ENCODE measurements around the gene ARHGDIG. TPM values are rescaled to one million over a fixed set of nuclear protein-coding genes. Genes with fewer than 3 reads are reported as not detected.

The ARHGDIG gene
- total RNA-seq, 1 donor from 2014 or later, result 1.7 TPM

DNA sequence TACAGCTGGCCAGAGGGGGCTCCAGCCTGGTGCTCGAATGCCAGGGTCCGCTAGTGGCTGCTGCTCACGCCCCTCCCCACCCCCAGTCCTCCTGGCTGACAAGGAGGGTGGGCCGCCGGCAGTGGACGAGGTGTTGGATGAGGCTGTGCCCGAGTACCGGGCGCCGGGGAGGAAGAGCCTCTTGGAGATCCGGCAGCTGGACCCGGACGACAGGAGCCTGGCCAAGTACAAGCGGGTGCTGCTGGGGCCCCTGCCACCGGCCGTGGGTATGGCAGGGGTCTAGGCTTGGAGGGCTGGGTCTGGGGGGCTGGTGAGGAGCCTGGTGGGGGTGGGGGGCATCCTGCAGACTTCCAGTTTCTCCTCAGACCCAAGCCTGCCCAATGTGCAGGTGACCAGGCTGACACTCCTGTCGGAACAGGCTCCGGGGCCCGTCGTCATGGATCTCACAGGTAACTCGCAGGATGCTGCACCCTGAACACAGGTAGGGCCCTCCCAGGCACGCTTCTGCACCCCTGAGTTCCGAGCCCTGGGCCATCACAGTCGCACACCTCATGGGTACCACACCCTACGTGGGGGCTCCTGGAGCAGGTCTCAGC lies 1.4 kb downstream of the ARHGDIG start:
- no peak for DNase-seq

DNA sequence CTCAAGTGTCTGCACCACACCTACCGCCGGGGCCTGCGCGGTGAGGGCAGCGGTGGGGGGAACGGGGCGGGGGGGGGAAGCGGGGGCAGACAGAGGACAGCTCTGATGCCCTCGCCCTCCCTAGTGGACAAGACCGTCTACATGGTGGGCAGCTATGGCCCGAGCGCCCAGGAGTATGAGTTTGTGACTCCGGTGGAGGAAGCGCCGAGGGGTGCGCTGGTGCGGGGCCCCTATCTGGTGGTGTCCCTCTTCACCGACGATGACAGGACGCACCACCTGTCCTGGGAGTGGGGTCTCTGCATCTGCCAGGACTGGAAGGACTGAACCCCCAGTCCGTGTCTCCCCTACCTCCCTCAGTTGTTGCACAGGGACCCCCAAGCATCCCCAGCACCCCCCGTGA lies 2.1 kb downstream of the ARHGDIG start:
- no peak for DNase-seq

DNA sequence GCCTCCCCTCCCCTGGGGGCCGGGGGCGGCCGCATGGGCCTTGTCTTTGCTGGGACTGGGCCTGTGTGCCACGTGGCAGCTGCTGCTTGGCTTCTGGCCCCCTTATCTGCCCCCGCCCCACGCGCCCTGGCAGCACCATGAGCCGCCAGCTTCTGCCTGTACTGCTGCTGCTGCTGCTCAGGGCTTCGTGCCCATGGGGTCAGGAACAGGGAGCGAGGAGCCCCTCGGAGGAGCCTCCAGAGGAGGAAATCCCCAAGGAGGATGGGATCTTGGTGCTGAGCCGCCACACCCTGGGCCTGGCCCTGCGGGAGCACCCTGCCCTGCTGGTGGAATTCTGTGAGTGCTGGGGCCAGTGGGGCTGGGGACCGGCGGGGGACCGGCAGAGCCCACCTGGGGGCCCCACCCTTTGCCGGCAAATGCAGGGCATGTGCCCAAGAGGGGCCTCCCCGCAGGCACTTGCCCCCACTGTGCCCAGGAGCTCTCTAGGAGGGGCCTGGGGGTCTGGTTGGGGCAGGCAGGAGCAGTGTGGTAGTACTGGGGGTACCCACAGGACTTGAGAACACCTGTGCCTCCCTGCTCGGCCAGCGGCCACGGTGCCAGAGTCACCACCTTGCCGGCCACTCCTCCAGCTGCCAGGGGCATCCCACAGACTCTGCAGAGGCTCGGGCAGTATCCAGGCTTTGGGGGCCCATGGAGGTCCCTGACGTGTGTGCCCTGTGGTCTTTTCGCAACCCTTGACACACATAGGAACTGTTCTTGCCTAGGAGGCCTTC lies 2.8 kb downstream of the ARHGDIG start, which contains the start of gene PDIA2:
Gene PDIA2 (plus strand): TSS at position 132 of the 773 bp plus-strand sequence. CDS start 6 bp downstream, at position 138.
- DNase-seq, result no peak

DNA sequence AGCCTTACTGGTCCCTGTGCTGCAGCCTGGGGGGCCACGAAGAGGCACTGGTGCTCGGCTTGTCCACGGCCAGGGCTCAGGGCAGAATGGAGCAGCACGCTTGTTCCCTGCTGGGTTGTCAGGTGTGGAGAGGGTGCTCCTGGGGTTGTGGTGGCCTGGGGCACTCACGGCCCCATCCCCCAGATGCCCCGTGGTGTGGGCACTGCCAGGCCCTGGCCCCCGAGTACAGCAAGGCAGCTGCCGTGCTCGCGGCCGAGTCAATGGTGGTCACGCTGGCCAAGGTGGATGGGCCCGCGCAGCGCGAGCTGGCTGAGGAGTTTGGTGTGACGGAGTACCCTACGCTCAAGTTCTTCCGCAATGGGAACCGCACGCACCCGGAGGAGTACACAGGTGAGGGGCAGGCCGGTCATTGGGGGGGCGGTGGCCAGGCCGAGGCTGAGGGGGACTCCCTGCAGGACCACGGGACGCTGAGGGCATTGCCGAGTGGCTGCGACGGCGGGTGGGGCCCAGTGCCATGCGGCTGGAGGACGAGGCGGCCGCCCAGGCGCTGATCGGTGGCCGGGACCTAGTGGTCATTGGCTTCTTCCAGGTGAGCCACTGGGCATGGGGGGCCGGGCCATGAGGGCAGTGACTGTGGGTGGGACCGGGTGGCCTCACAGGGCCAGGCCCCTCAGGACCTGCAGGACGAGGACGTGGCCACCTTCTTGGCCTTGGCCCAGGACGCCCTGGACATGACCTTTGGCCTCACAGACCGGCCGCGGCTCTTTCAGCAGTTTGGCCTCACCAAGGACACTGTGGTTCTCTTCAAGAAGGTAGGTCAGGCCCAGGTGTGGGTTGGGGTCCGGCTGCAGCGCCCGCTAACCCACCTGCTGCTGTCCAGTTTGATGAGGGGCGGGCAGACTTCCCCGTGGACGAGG lies 4.1 kb downstream of the ARHGDIG start:
- no peak for DNase-seq

DNA sequence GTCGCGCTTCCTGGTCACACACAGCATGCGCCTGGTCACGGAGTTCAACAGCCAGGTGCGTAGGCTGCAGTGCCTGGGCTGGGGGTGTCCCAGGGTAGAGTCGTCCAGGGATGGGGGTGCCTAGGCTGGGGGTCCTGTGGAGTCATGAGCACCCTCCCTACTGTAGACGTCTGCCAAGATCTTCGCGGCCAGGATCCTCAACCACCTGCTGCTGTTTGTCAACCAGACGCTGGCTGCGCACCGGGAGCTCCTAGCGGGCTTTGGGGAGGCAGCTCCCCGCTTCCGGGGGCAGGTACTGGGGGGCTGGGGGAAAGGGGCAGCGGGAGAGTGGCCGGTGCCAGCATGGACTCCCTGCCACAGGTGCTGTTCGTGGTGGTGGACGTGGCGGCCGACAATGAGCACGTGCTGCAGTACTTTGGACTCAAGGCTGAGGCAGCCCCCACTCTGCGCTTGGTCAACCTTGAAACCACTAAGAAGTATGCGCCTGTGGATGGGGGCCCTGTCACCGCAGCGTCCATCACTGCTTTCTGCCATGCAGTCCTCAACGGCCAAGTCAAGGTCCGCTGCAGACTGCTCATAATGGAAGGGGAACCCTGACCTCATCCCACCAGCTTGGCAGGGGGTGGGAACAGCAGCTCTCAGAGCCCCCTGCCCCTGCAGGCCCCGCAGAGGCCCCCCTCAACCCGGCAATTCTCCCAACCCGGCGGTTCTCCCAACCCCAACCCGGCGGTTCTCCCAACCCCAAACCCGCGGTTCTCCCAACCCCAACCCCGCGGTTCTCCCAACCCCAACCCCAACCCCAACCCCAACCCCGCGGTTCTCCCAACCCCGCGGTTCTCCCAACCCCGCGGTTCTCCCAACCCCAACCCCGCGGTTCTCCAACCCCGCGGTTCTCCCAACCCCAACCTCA lies 5.0 kb downstream of the ARHGDIG start:
- DNase-seq, result no peak

DNA sequence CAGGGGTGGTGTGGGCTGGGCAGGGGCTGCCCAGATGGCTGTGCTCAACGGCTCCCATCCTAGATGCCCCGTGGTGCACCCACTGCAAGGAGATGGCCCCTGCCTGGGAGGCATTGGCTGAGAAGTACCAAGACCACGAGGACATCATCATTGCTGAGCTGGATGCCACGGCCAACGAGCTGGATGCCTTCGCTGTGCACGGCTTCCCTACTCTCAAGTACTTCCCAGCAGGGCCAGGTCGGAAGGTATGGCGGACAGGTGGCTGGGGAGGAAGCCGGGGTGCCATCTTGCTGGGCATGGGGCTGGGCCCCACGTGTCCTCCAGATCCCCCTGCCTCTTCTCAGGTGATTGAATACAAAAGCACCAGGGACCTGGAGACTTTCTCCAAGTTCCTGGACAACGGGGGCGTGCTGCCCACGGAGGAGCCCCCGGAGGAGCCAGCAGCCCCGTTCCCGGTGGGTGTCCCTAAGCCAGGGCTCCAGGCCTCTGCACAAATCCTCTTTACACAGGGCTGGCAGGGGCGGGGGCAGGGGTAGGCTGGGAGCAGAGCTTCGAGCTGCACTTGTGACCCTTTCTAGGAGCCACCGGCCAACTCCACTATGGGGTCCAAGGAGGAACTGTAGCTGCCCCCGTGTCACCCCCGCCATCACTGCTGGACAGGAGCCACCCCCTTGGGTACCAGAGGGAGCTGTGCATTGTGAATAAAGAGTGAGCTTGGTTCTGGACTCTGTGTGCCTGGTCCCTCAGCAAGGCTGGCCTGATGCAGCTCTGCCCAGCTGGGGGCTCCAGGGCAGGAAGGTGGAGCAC lies 6.3 kb downstream of the ARHGDIG start:
- DNase-seq, result no peak

DNA sequence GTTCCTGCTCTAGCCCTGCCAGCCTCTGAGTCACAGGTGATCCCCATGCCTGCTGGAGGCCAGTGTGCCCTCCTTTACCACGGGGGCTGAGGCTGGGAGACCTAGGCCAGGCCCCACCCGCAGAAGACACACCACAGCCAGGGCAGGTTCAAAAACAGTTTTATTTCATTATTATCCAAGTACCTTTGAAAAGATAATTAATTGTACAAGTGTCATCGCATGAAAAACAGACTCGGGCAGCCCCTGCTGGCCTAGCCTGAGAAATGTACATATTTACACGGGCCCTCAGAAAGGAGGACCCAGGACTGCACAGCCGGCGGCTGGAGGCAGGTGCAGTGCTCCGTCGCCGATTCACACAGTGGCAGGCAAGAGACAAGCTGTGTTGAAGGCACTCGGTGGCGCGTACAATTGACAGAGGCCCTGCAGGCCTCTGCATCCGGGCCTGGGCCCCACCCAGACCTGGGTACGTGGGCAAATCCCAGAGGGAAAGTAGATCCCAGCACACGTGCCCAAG lies 7.0 kb downstream of the ARHGDIG start:
- DNase-seq, result no peak

DNA sequence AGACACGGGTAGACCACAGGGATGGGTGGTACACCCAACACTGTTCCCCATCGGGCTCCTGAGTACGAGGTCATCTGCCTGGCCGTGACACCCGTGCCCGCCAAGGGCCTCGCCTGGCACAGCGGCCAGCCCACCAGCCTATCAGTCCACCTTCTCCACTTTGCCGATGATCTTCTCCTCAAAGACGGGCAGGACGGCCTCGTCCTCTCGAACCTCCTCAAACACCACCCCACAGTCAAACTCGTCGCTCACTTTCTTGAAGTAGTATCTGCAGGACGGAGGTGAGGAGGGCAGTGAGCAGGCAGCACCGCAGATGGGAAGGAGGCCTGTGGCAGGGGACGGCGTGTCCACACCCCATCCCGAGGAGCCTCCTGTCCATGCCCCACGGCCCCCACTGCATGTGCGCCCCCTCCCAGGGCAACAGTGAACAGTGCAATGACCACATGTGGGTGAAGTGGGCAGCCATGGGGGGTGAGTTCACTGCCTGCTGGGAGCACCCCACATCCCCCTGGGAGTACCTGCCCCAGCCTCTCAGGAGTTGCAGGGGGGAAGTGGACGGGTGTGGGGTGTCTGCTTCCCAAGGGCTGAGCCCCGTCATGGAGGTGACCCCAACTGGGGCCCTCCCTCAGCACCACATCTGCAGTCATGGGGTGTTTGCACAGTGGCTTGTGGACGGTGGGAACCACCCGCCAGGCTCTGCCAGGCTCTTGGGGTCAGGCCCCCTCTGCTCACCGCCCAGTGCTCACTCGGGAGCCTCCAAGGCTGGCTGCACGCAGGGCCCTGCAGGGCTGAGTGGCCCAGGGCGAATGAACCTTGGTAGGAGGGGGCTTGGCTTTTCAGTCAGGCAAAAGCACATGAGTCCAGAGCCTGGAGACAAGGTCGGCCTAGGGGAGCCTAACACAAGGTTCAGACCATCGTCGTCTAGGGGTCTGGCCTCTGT lies 7.9 kb downstream of the ARHGDIG start:
- no peak for DNase-seq

DNA sequence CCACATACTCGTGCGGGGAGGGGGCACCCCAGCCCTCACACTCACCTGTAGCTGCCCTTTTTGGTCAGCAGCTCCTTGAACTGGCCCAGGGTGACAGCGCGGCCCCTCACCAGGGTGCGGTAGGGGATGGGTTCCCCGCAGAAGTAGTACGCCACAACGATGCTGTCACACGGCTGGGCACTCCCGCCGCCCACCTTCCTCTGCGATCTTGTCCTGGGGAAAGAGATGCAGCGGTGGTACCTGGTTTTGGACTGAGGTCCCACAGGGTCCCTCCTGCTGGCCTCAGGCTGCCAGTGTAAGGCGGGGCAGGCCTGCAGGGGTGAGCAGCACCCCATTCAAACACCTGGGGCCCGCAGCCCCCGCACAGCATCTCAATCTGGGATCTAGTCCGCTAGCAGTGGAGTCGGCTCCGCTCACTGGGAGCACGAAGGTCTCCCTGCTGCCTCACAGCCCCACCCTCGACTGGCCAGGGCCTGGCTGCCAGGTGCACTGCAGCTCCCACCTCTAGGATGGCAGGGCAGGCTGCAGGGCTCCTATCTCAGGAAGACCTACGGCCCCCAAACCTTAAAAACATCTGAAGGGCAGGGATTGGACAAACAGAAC lies 9.1 kb downstream of the ARHGDIG start:
- DNase-seq, result no peak

DNA sequence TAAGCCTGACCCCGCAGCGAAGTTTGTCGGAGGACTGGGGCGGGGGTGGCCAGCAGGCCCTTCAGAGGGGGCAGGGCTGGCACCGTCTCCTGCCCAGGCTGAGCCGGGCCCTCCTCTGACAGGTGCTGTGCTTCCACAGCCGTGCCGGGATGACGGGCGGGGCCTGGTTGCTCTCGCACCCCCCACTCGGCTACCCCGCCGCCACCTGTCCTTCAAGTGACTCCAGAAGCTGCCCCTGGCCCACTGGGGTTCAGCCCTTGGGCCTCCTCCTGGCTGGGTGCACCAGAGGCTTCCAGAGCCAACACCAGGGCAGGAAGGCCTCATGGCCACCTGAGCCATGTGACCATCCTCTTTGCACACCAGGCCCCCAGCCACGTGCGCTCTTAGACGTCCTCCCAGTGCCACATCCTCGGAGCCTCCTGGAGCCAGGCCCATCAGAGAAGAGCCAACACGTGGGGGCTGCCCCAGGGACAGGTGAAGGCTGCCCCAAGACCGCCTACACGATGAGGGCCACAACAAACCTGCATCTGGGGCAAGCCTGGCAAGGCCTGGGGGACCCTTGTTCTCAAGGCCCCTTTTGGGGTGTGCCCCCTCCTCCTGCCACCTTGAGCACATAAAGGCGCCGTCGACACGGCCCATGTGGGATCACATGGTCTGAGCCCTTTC lies 9.8 kb downstream of the ARHGDIG start:
- DNase-seq, result no peak

DNA sequence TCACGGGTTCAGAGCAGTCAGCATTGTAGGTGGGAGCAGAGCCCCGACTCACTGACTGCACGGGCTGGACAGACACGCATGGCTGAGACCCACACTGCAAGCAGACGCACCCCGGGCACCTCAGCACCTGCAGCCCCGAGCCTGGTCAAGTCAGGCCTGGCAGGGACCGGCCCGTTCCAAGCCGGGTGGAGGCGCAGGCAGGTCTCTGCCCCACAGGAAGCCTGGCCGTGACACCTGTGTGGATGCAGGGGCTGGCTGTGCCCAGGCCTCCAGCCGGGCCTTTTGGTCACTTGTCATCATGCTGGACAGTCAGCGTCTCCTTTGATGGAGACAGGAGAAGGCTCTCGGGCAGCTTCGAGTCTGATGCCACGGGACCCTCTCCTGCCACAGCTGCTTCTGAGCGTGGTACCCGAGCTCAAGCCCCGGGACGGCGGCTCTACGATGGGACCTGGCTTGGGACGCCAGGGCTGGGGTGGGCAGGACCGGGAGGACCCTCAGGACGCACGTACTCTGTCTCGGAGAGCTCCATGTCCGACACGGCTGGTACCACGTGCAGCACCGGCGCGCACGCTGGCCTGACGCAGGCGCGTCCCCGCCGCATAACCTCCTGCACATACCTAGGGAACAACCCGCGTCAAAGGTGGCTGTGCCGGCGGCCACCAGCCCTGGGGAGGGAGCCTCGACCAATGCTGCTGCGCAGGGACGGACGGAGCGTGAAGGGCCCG lies 10.5 kb downstream of the ARHGDIG start:
- no peak for DNase-seq

DNA sequence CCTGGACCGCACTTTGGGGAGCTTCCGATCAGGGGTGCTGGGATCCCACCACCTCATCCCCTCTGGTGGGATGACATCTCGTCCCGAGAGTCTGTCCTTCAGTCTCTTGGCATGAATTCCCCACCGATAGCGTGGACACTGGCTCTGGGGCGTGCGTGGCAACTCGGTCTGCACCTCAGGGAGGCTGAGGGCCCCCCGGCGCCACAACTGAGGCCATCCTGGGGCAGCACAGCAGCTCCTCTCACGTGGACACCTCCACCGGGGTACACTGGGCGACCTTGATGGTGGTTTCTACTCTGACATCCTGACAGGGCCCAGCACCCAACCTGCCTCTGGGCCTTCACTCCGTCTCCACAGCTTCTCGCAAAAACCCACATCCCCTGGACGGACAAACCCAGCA lies 11.1 kb downstream of the ARHGDIG start:
- no peak for DNase-seq

DNA sequence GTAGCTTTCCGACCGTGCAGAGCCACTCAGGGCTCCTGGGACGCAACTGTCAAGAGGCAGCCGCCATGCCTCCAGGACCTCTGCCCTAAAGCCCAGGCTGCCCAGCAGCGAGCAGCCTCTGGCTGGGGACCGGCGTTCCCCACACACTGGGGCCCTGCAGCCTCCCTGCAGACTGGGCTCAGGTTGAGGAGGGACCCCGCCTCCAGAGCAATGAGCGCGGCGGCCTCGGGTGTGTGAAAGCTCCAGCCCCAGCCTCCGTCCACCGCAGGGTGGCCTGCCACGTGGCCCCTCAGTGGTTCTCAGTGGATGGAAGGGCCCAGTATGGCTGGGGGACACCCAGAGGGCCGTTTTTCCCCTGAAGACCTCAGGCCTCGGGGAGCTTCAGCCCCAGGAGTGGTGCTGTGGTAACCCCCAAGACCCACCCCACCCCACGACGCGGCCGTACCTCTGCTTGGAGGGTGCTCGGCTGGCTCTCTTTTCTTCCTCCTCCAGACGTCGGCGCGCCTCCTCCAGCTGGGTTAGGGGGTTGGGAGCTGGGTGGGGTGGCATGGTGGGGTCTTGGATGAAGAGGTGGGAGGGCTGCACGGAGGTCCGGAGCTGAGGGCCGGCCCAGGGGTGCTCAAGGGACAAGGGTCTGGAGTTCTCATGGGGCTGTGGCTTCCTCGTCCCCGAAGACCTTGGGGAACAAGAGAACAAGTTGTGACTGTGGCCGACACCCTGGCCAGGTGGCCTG lies 12.8 kb downstream of the ARHGDIG start:
- no peak for DNase-seq

DNA sequence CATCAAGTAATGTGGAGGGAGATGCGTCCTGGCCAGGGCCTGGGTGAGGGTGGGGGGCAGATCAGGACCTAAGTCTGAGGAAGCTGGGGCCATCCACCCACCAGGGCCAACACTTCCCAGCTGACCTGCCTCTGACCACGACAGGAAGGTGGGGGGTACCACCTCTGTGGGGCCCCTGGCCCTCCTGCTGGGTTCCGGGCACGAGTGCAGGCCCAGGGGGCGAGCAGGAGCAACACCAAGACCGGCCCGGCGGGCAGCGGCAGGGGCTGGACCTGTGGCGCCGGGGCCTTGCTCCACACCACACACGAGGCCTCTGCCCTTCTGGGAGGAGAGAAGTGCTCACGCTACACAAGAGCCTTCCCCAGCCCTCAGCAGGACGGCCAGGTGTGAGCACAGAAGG lies 15.9 kb downstream of the ARHGDIG start:
- DNase-seq, result no peak

DNA sequence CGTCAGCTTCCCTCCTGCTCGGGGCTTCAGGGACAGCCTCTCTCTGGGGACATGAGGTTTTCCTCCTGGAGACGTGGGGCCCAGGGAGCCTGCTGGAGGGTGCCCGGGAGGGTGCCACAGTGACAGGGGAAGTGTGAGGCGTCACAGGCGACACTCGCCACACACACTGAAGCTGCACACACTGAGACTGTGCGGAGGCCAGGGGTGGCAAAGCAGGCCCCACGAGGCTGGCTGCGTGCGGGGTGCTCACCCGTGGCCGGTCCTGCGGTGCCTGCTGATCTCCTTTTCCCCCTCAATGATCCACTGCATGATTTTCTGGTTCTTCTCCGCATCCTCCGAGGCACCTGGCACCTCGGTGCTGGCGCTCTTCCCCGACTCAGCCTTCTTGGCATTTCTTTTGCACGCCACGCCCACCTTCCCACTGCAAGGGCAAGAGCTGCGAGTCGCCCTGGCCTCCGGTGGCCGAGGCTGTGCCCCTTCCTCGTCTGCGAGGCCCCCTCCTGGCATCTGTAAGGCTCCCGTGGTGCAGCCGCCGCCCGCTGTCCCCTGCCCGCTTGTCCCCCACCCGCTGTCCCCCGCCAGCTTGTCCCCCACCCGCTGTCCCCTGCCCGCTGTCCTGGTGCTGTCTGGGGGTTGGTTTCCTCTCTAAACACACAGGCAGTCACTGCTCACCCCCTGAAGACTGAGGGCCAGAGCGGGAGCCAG lies 16.6 kb downstream of the ARHGDIG start:
- no peak for DNase-seq

DNA sequence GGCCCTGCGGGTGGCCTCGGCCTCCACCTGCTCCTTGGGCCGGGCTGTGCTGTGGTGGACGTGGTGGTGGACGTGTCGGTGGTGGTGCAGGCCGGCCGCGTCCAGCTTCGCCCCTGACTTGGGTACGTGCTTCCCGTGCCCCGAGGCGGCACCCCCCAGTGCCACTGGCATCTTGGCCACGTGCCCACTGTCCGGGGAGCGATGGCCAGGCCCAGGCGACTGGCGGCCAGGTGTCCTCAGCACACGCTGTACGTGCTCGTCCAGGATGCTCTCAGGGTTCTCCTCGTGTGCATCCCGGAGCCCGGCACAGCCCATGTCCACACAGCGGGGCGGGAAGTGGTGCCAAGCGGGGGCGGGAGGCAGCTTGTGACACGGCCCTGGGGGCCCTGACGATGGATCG lies 17.4 kb downstream of the ARHGDIG start:
- no peak for DNase-seq

Measured in tongue (tissue), 2 donors.